Measurements from ENCODE around the gene CLDN17.

The CLDN17 gene, protein sequence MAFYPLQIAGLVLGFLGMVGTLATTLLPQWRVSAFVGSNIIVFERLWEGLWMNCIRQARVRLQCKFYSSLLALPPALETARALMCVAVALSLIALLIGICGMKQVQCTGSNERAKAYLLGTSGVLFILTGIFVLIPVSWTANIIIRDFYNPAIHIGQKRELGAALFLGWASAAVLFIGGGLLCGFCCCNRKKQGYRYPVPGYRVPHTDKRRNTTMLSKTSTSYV

DNA sequence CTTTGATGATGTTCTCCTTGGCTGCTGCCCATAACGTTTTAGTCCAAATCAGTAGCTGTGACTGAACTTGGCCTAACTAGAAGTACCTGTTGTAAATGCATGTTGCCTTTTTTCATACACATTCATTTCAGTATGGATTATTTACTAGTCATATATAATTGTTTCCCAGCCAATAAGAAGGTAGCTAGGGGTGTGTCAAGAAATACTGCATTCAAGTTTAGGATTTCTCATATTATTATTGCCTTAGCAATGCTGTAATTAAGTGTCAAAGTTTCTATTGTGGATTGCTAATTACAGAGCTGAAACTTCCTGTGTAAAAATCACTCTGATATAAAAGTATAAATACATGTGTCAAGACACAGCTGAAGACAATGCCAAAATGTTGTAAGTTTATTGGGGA lies at the start of gene CLDN17:
Gene CLDN17 (minus strand): TSS at position 101 of the 400 bp plus-strand sequence. CDS start 188 bp downstream, outside the sequence.
- DNase-seq, result no peak

DNA sequence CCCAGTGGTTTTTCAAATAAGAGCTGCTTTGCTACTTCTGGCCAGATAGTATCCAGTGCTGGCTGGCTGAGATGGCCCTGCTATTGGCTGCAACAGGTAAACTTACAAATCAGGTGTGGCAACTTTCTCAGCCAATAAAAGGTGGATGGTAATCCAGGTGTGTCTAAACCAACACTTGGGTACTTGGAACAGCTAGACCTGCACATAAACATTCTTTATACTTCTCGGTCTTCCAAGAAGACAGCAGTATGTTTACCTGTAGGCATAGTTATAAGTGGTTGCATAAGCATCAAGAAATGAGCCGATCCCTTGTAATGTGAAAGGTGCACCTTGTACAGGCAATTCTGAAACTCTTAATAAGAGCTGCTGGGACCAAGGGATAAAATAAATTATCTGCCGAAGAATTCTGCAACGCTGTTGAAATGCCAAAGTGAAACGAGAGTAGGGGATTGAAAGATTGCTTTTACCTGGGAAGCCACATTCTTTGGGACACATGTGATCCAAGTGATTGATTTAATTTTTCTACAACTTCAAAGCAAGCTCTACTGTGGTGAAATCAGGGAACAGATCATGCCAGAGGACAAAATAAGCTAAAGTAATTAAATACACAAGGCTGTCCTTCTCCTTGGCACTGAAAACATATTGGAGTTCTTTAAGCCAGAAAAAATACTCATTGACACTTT lies 49.6 kb upstream of the CLDN17 start, which contains the start of gene CLDN8:
Gene CLDN8 (minus strand): TSS at position 57 of the 683 bp plus-strand sequence. CDS start 172 bp downstream, outside the sequence.
- no peak for DNase-seq

DNA sequence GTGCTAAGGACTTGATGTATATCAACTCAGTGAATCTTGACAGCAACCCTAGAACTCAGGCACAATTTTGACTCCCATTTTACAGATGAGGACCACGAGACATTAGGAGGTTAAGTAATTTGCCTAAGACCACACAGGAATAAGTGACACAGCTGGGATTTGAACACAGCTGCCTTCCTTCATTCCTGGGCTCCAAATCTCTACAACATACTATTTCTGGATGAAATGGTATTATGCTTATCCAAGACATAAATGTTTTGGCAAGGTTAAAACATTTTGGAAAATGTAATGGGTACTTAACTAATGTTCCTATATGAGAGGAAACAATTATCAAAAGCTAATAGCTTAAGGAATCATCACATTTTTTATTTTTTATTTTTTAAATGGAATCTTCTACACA lies 44.5 kb upstream of the CLDN17 start:
- no peak for DNase-seq

DNA sequence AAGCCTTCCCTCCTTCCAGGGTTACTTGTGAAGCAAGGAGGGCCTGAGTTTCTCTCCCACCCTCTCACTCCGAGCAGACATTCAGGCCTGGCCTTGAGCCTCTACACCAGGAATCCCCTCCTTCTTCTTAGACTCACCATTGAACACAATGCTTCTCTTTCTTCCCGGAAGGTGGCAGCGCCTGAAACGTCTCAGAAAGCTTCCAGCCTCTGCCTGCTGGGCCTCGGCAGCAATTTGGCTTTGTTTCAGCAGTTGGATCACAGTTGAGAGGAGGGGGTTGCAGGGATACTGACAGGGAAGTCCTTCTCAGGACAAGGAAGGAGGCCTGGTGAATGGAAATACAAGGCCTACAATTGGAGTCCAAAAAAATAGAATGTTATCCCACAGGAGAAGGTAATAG lies 43.0 kb upstream of the CLDN17 start:
- no peak for DNase-seq

DNA sequence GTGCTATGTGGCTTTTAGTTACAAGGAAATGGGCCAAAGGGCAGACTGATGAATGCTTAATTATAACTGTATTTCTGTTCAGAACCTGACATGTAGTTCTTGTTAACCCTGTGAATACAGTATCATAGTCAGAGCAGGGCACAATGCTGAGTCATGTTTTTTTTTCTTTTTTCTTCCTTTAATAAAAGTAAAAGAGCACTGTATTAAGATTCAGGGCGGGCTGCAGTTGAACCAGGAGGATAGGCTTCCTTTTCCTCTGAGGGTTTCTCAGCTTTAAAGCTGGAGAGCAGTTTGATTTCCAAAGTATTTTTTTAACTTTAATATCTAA lies 40.6 kb upstream of the CLDN17 start:
- DNase-seq, result no peak

DNA sequence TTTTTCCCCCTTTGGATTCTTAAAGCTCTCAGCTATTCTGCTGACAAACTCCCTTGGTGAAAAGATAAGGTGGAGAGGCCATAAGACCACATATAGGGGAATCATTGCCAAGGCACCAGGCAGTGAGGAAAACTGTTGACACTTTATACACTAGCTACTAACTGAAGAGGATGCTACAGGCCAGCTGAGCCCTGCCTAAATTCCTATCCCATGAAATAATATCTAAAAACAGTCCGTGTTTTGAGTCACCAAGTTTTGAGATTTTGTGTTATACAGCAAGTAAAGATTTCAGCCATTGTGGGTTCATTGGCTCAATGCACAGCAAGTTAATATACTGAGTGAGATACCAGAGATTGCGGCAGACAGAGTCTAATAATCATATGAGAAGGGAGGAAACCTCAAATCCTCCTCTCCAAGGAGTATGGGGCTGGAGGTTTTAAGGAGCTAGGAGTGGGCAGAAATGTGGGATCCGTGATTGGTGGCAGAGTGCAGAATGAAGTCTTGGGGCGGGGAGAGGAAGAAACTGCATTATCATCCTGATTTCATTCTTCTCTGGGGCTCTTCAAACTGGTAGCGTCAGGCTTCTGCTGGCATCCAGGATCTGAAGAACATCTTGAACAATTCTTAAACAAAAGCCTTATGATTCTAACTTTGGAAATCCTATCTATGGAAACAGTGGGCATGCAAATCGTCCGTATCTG lies 40.1 kb upstream of the CLDN17 start:
- no peak for DNase-seq

DNA sequence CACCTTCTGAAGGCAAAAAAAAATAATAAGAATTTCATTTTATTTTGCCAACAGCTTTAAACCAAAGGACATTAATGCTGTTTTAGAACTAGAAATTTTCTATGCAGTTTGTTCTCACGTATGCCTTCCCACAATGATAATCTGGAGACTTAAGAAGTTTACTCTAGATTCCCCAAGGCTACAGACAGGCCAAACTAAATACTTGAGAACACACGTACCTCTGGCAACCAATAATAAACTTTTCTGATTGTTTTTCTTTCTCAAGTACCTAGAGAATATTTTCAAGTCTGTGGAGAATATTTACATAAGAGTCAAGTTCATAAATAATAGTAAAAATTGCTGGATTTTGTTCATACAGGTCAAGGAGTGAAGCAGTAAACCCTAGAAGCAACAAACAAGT lies 33.4 kb upstream of the CLDN17 start:
- DNase-seq, result no peak

DNA sequence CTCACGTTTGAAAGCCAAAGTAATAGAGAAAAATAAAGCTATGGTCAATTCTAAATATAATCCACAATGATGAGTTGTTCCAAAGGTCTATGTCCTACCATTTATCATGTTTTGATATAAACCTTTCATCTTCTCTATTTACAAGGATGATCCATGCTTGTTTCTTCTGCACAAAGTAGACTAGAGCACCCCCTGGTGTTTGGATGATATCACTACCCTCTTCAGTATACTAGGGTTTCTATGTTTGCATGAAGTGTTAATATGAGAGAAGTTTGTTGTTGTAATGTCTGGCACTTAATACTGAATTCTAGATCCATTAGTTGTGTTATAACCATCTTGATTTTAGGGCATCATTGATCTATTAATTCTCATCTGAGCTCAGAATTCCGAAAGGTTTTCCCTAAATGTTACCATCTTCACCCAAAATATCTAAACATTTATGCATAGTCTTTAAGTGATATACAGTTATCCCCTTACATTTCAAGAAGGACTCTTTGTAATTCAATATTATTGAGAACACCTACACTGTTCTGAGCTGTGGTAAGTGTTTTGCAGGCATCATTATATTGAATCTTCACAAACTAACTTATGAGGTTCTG lies 28.2 kb upstream of the CLDN17 start:
- DNase-seq, result peak; percentile 79

DNA sequence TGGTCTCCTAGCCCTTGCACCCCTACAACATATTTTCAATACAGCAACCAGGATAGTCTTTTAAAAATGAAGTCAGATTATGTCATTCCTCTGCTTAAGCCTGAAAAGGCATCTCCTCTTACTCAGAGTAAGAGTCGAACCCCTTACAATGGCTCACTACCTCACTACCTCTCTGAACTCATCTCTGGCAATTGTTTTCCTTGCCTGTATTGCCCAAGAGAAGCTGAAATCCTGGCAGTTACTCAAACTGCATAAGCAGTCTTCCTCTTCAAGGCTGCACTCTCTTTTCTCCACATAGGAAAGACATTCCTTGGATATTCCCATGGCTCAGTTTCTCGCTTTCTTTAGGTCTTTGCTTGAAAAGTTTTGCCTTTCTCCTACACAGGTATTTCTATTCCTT lies 26.6 kb upstream of the CLDN17 start:
- no peak for DNase-seq

DNA sequence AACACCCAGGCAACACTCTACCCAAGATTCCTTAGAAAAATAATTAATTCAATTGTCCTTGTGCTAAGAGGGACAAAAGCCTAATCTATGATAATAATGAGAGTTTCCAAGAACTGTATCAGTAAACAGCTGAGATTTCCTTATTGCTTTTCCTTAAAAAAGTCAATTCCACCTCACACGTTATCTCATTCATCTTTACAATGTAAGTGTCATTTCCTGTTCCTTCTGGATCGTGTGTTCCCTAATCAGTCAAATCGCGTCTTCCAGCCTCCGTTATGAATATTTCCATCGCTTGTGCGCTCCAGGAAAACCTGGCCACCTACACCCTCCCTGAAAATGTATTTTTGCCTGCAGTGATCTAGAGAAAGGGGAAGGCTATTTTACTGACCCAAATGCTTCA lies 23.9 kb upstream of the CLDN17 start:
- no peak for DNase-seq

DNA sequence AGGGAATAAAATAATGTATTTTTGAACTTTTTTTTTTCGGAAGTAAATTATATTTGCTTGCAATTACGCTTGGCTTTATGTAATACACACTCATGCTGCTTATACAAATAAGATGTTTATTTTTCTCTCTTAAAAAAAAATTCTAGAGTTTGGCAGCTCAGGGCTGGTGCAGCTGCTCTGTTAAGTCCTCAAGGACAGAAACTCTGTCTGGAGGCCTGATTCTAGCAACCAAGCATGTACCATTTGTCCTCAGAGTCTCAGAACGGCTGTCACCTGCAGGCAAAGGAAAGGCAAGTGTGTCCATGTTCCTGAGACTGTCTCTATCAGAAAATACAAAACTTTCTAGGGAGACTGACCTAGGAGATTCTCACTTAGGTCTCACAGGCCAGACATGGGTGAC lies 23.2 kb upstream of the CLDN17 start:
- DNase-seq, result peak; percentile 61

DNA sequence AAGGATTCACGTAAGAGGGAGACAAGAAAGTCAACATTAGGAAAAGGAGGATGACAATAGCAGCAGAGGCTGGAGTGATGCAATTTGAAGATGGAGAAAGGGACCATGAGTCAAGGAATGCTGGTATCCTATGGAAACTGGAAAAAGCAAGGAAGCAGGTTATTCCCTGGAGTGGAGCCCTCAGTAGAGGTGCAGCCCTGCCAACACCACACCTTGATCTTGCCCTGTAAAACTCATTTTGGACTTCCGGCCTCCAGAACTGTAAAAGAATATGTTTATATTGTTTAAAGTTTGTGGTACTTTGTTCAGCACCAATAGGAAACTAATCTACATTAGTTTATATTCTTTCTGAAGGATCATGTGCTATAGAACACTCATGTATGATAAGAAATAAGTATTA lies 19.6 kb upstream of the CLDN17 start:
- no peak for DNase-seq

DNA sequence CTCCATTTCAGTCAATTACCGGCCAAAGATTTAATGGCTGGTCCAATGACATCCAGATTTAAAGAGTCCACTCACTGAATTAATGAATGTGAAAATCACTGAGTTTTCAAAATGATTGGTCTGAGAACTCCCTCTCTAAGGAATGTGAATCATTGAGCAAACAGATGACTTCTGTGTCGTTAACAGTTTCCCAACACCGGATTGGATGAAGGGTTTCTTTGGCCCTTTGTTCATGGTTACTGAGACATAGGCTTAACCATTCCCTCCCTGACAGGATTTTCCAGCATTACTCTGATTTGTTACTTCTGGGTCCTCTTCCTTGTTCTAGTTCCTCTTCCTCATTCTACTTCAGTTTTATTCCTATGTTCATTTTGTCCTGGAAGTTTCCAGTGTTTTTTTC lies 1.5 kb upstream of the CLDN17 start:
- no peak for DNase-seq

DNA sequence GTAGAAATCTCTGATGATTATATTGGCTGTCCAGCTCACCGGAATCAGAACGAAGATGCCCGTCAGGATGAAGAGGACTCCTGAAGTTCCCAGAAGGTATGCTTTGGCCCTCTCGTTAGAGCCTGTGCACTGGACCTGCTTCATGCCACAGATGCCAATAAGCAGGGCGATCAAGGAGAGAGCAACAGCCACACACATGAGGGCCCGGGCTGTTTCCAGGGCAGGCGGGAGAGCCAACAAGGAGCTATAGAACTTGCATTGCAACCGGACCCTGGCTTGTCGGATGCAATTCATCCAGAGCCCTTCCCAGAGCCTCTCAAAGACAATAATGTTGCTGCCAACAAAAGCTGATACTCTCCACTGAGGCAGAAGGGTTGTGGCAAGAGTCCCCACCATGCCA lies 434 bp downstream of the CLDN17 start:
- no peak for DNase-seq

DNA sequence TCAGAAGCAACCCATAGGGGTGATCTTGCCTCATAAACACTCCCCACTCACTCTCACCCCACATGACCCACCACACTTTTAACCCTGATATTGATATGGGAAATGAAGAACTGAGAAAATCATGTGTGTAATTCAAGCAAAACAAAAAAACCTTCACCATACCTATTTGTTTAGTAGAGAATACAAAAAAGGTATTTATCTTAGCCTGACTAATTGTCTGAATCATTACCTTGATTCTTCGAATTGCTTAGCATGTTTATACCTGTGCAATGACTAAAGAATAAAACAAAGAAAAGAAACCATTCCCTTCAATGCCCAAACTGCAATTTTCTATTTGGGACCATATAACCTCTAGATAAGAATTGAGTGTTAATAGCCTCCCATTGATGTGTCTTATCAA lies 1.8 kb downstream of the CLDN17 start:
- no peak for DNase-seq

DNA sequence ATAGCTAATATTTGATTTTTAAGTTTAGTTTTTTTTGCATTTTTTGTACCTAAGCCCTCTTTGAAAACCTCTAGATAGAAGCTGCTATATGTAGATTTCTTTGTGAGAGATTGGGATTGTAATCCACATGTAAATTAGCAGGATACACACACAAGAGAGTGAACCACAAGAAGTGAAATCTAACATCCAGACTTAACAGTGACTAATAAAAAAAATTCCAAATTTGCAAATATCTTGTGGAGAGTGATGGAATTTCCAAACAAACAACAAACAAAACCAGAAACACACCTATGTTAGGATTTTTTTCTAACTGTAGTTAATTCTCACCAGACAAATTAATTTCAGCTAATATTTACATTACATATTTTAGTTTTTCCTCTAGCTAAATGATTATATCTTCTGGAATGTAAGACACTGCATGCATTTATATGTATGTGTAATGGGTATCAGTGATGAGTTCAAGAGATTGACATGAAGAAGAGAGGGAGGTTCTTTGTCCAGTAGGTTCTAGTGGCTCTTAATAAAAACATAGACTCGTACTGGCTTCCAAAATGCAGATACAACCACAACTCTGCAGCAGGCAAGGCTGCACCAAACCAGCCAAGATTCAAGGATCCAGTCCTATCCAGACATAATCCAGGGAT lies 12.8 kb downstream of the CLDN17 start:
- DNase-seq, result no peak

DNA sequence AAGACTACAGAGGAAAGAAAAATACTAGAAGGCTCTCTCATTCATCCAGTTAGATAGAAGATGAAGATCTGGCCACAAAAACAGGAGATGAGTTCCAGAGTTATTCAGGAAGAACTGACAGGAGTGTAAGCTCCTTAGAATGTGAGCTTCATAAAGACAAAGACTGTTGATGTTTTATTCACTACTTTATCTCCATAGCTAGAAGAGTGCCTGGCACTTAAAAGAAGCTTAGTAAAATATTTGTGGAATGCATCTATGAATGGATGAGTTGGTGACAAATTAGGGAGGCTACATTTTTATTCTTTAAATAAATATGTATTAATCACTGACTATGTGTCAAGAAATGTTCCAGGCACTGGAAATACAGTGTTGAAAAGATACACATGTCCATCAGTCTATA lies 13.8 kb downstream of the CLDN17 start:
- DNase-seq, result no peak

DNA sequence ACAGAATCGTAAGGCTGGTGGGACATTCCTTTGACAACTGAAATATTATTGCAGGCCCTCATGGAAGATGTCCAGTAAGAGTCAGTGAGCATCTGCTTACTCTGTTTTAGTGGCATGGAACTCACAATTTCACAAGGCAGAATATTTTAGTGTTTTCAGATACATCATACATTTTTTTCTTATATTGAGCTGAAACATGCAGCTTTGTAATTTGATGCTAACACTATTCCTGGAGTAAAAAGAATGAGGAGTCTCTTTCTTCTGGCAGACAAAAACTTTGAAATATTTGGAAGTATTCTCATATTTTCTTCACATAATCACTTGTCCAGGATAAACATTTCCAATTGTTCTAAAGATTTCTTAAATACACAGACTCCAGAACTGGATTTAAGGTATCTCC lies 17.7 kb downstream of the CLDN17 start:
- no peak for DNase-seq

DNA sequence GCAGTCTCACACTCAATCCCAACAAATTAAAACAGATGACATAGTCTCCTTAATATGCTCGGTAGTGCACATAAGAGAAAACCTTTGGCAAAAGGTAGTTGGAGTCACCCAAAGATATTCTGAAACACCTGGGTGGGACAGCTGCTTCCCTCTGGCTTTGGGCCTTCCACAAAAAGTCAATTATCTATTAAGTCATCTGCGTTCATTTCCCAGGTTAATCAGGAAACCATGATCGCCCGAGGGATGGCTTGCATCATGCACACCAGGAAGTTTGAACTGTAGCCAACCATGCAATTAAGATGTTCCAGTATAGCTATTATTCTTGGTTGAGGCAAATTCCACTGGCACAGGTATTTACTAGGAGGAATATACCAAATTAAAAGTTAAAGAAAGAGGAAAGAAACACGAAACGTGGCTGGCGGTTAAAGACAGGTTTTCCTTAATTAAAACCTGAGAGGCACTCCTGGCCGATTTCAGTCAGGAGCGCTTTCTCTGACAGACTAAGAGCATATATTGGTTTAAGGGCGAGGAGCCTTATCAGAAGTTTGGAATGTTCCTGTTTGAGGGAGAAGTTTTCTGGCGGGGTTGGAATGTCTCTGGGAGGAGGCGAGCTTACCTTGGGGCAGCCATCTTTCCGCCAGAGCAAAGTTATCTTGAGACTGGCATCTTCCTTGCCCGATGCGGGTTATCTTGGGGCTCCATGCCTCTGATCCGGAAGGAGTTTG lies 19.9 kb downstream of the CLDN17 start:
- no peak for DNase-seq

DNA sequence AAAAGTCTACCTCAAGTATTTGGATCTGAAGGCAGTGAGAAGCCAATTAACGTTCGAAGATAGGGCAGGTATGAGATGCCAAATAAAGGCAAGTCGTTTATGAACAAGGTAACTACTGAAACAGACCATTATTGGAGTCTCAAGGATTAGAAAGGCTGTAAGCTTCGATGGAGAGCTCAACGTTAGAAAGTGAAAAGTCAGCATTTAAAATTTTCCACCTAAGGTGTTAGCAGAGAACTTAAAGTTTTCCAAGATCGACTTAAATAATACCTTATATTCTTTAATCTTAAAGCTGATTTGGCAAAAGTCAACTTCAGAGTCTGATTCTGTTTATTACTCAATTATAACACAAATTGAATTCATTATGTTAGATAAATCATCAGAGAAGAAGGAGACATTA lies 28.1 kb downstream of the CLDN17 start:
- DNase-seq, result no peak

DNA sequence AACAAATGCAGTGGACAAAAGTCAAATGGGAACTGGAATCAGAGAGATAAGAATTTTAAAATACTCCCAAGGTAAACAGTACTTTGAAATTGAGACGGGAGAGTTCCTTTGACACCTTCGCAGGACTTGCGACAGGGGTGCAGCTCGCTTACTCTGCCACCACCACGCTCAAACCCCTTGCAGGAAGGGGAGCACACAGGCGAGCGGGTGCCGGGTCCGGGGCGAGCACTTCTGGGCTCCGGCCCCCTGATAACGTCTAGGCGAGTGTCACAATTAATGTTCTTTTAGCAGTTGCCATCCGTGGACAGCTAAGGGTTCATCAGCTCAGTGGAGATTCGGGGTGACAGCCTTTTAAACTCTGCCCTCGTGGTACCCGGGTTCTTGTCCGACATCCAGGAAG lies 37.4 kb downstream of the CLDN17 start:
- no peak for DNase-seq

DNA sequence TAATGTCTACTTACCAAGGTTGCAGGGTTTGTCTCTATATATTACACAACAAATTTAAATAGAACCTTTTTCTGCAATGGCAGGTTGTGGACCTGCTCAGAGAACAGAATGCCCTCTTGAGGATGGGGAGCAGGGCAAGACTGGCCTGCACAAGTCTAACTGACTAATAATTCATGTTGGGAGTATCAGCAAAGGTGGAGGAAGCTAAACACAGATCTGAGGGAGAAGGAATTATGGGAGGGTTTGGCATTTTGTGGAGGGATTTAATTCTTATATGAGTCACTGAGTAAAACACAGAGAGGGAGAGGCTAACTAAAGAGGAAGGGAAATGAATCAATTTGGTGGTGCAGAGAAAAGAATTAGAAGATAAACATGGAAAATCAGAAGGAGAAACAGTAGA lies 40.0 kb downstream of the CLDN17 start:
- DNase-seq, result no peak

DNA sequence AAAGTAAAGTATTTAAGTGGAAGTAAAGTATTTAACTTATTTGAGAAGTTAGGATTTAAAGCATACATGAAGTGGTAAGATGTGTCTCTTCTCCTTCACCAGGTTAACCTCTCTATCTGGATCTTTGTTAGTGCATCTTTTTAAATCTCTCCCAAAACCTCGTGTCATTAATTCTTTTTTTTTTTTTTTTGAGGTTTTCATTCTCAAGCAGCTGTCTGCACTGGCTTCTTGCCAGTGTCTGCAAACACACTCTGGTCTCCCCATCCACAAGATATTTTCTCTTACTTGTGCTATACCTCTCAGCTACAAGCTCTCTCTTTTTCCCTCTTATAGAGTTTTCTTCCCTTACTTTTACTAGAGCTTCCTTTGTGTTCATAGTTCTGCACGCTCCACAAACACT lies 49.0 kb downstream of the CLDN17 start:
- no peak for DNase-seq
